Astrocyte (in vitro differentiated cells and primary cell): ENCODE results near the gene ELK4.

Source experiments
- CTCF ChIP-seq: IDR thresholded peaks from 2 replicates; pipeline ENCODE4 v1.5.1; 2011; ENCODE audit warnings: low read depth, mild to moderate bottlenecking, inconsistent platforms, low read length, moderate library complexity; ENCODE audit not compliant: insufficient read depth
- EZH2 ChIP-seq: IDR thresholded peaks from 2 replicates; pipeline ENCODE4 v1.6.1; 2012; ENCODE audit warnings: mild to moderate bottlenecking, low read length, inconsistent platforms; ENCODE audit not compliant: insufficient read depth

- no peak for TF ChIP-seq CTCF
- no peak for TF ChIP-seq EZH2
These were observed 37.0 kb downstream of the ELK4 start for GRCh38 chr1:205594846-205595245.
